NCI-H2196 treated with DMSO at 0.1 percent for 48 hours (cell line): Measurements from ENCODE around the gene MYLK.

Experiments used
- DNase-seq: peaks from one replicate; lab custom pipeline; 2025; ENCODE audit not compliant: unreplicated experiment; lab: John Stamatoyannopoulos, UW

MYLK gene

GRCh38 chr3:123683505-123684154, 200.5 kb downstream of the MYLK start:
- no peak for DNase-seq

DNA sequence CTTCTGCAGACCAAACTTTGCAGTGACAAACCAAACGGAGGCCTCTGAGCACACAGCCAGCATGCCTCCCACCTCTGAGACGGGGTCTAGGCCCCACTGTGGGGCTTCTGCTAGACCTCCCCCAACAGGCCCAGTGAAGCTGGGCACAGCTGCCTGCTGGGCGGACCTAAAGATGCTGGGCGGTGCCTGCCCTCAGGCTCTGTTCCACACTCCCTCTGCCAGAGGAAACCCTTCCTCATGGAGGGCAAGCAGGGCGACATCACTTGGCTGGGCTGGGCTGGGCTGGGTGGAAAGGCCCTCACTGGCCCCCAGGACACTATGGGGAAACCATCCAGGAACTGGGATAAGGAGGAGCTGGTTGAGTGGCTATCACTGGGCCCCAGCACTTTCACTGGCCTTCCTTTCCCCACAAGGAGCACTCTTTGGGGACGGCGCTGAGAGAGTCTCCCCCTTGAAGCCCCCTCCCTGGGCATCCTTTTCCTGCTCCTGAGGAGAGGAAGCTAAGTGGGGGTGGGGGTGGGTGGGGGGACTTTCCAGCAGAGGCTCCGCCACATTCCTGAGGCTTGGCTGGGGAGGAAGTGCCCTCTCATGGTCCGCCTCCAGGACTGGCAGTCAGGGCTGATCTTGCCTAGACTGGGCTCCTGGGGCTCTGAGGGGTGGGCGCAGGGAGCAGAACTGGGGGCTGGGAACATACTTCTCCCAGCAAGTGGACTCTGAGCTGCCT, 201.2 kb downstream of the MYLK start:
- DNase-seq, result no peak

DNA sequence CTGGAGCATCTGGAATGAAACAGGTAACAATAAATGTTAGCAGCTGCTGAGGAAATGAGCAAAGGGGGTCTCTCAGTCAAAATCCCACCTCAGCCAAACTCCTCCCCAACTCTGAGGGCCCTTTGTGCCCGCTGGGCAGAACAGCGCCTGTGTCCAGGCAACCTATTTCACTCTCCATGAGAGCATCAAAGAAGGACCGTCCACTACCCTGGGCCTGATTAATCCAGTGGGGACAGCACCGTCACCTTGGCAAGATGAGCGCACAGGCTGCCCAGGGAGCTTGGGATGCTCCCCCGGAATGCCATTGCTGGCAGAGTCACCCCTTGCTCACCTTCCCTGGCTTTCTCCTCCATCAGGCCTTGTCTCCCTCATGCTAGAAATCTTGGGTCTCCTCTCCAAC, 201.8 kb downstream of the MYLK start:
- DNase-seq, result no peak

DNA sequence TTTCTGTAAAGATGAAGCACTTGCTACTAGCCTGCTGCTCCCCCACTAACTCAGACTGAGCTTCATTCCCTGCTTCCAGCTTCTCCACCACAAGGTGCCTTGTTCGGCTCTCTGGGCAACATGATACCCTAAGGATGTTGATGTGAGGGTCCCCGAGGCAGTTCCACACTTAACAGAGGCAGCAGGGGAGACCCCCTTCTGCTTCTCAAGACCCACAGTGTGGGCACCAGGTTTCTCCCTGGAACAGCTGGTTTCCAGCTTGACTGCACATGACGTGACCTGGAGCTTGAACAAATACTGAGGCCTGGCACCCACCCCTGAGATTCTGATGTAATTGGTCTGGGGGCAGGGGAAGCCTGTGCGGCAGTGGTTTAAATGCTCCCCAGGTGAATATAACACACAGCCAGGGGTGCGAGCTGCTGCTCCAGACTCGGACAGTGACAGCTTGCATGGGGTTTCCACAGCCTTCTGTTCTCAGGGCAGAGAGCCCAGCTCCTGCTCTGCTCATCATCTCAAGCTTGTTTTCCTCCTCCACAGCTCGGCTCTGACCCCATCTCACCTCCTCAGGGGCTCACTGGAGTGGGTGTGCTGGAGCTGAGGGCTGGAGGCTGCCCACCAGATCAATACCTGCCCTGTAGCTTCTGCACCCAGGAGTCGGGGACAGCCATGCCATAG, 204.3 kb downstream of the MYLK start:
- DNase-seq, result no peak

GRCh38 chr3:123678108-123678511, 206.0 kb downstream of the MYLK start:
- DNase-seq, result no peak

GRCh38 chr3:123672429-123673146, 211.5 kb downstream of the MYLK start:
- DNase-seq, result no peak

DNA sequence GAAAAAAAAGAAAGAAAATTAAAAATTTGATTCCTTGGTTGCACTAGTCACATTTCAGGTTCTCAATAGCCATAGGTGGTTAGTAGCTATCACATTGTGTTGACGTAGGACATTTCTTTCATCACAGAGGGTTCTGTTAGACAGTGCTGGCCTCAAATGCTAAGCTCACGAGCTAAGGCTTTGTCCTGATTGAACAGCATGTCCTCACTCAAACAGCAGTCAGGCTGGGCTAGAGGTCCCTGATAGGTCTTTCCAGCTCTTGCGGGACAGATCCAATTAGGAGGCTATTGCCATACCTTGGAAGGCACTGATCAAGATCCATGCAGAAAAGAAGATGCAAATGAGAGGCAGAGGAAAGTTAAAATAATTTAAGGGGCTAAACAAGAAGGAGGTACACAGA, 213.4 kb downstream of the MYLK start:
- no peak for DNase-seq

- no peak for DNase-seq
Measured at GRCh38 chr3:123668906-123669305, 215.2 kb downstream of the MYLK start.

GRCh38 chr3:123667784-123668183, 216.3 kb downstream of the MYLK start:
- DNase-seq, result no peak

DNA sequence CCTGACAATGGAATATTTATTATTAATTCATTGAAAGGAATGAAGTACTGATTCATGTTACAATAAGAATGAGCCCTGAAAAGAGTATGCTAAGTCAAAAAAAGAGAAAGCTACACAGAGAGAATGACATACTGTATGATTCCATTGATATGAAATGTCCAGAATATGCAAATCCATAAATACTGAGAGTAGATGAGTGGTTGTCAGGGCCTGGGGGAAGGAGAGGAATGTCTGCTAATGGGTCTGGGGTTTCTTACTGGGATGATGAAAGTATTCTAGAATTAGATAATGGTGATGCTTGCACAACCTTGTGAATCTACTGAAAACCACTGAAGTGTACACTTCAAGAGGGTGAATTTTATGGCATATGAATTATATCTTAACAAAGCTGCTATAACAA, 219.4 kb downstream of the MYLK start:
- DNase-seq, result no peak

GRCh38 chr3:123663977-123664376, 220.2 kb downstream of the MYLK start:
- peak; percentile 22 for DNase-seq

- no peak for DNase-seq
Measured at GRCh38 chr3:123661973-123662372, 222.2 kb downstream of the MYLK start.

- peak; percentile 72 for DNase-seq
Measured at GRCh38 chr3:123660900-123661299, 223.2 kb downstream of the MYLK start.

GRCh38 chr3:123660141-123660675, 223.9 kb downstream of the MYLK start:
- DNase-seq, result no peak

DNA sequence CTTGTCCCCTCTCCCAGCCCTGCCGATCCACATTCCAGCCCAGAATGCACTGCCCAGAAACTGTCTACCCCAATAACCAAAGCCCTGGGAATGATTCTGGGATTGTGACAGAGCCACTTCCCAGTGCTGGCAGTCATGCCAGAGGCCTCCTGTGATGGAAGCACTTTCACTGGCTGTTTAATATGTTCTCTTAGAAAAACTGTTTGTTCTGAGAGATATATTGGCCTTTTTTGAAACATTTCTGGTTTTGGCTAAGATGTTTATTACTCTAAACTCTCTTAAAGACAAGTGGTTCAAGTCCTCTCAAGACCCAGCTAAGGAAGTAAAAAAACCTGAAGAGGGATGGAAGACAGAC, 225.3 kb downstream of the MYLK start:
- no peak for DNase-seq

- peak; percentile 69 for DNase-seq
Measured at GRCh38 chr3:123658118-123658851, 225.8 kb downstream of the MYLK start.

DNA sequence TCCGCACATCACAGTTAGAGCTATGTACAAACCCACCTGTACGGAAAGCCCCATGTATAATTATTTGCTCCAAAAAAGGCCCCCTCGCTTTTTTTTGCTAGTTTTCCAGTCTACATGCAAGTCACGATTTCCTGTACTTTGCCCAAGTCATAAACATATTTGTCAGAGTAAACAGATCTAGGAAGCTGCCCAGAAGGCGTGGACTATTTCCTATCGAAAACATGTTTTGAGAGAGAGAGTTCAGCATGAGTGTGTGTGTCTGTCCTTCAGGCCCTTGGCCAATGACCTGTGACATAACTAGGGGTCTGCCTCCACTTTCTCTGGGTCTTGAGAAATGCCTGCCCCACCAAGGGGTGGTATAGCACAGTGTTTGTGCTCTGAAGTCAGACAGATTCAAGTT, 226.6 kb downstream of the MYLK start:
- DNase-seq, result no peak

DNA sequence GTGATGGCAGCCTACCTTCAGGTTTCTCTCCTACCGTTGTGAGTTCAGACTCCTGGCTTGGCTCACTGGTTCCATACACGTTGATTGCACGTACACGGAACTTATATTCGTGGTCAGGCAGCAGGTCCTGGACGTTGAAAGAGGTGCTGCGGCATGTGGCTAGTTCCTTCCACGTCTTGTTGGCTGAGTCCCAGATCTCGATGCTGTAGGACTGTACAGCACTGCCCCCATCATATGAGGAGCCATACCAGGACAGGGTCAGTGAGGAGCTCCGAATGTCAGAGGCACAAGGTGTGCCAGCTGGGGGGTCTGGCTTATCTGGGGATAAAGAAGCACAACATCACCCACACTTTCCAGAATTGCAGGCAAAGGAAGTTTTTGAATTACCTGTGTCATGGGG, 227.0 kb downstream of the MYLK start:
- no peak for DNase-seq

DNA sequence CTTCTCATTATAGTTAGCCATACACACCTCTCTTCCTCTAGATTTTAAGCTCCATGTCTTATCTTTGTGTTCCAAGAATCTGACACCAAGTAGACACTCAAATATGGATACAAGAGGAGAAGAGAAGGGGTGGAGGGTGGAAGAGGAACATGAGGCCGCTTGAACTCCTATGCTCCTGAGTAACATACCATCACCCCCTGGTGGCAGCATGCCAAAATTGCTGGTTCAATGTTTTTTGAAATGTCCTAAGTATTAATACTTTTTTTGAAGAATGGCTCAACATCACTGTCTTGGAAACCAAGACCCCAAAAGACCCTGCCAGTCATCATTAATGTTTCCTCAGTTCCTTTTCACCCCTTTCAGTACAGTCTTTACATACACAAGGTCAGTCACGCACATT, 227.4 kb downstream of the MYLK start:
- DNase-seq, result no peak

DNA sequence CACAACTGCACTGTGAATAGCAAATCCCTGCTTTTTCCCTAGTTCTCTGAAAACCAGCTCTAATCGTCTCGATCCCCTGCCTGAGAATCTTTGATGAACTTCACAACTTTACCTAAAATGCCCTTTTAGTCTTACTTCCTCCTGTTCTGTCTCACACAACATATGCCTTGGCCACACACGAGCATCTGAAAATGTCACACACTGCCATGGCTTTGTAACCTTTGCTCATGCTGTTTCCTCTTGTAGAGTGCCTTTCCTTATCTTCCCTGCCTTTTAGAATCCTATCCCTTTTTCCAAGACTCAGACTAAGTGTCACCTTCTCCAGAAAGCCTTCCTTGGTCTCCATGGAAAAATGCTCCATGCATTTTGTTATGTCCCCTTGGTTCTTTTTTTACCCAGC, 227.9 kb downstream of the MYLK start:
- no peak for DNase-seq

DNA sequence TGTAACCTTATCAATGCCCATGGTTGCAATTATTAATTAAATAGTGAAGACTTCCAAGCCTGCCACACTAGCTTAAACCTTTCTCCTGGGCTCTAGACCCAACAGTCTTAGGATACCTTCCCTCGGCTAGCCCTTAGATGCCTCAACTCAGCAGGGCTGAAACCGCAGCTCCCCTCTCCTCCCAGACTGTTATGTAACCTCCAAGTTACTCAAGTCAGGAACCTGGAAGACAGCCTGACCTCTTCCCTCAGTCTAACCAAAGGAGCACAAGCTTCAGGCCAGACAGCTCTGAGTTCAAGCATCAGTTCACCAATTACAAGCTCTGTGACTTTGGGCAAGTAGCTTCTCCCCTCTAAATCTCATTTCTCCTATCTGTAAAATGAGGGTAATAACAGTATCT, 228.7 kb downstream of the MYLK start:
- no peak for DNase-seq
